Keratinocyte (primary cell): ENCODE data around the gene SPAG16. TPM values are rescaled to one million over a fixed set of nuclear protein-coding genes. Genes with fewer than 3 reads are reported as not detected.

Source experiments
- DNase-seq: peaks from one replicate; pipeline ENCODE4 v3.0.0-alpha.2; 2011; ENCODE audit warnings: low read depth, missing footprints, low spot score
- FAIRE-seq: peaks from 2 replicates; lab custom pipeline; 2011; peaks lifted over from hg19 to GRCh38; lab: Jason Lieb, UNC
- H2AFZ ChIP-seq: 2 replicates; pipeline ENCODE4 v1.6.0; 2012; ENCODE audit warnings: low read length, control low read depth, inconsistent platforms; ENCODE audit not compliant: control insufficient read depth
- H3K27ac ChIP-seq: 2 replicates; pipeline ENCODE4 v1.5.1; 2011; ENCODE audit warnings: low read length; ENCODE audit not compliant: control insufficient read depth, insufficient read depth
- H3K27me3 ChIP-seq: 3 replicates; pipeline ENCODE4 v1.6.0; 2011; ENCODE audit warnings: low read length; ENCODE audit not compliant: control insufficient read depth, insufficient read depth; ENCODE audit errors: extremely low read depth
- H3K36me3 ChIP-seq, 2 experiments: 2 replicates in 1 of 2; 3 replicates in 1 of 2; pipeline ENCODE4 v1.5.1; 2011; ENCODE audit warnings: low read length in 2 of 2, mild to moderate bottlenecking in 1 of 2; ENCODE audit not compliant: control insufficient read depth in 2 of 2, insufficient read depth in 2 of 2; ENCODE audit errors: extremely low read depth in 1 of 2
- H3K4me1 ChIP-seq: 3 replicates; pipeline ENCODE4 v1.5.1; 2011; ENCODE audit warnings: low read length; ENCODE audit not compliant: control insufficient read depth, insufficient read depth; ENCODE audit errors: extremely low read depth
- H3K4me2 ChIP-seq: 3 replicates; pipeline ENCODE4 v1.6.0; 2011; ENCODE audit warnings: low read depth, low read length; ENCODE audit not compliant: control insufficient read depth, insufficient read depth; ENCODE audit errors: extremely low read depth
- H3K4me3 ChIP-seq, 3 experiments: fragments of 200-600 bp in 1 of 3; sonication (generic) in 1 of 3; 2 replicates in 2 of 3; 3 replicates in 1 of 3; pipeline ENCODE4 v1.5.1; 2011 to 2016; ENCODE audit warnings: low read length in 3 of 3, mild to moderate bottlenecking in 3 of 3, control low read depth in 2 of 3, inconsistent platforms in 1 of 3, low read depth in 1 of 3, mixed read lengths in 1 of 3, mixed run types in 1 of 3, moderate library complexity in 1 of 3; ENCODE audit not compliant: control insufficient read depth in 2 of 3, insufficient read depth in 2 of 3; ENCODE audit errors: extremely low read depth in 1 of 3
- H3K79me2 ChIP-seq: 2 replicates; pipeline ENCODE4 v1.6.0; 2012; ENCODE audit warnings: low read length; ENCODE audit not compliant: control insufficient read depth, insufficient read depth
- H3K9ac ChIP-seq: 3 replicates; pipeline ENCODE4 v1.6.0; 2011; ENCODE audit warnings: low read length; ENCODE audit not compliant: control insufficient read depth, insufficient read depth; ENCODE audit errors: extremely low read depth
- H3K9me1 ChIP-seq: 3 replicates; pipeline ENCODE4 v1.6.0; 2011; ENCODE audit warnings: low read length; ENCODE audit not compliant: control insufficient read depth, insufficient read depth; ENCODE audit errors: extremely low read depth
- H3K9me3 ChIP-seq: 2 replicates; pipeline ENCODE4 v1.5.1; 2012; ENCODE audit warnings: low read depth, low read length; ENCODE audit not compliant: control insufficient read depth
- H4K20me1 ChIP-seq: 3 replicates; pipeline ENCODE4 v1.6.0; 2011; ENCODE audit warnings: low read length; ENCODE audit not compliant: control insufficient read depth, insufficient read depth; ENCODE audit errors: extremely low read depth
- CTCF ChIP-seq, 3 experiments: IDR thresholded peaks in 1 of 3; conservative IDR thresholded peaks in 1 of 3; optimal IDR thresholded peaks in 1 of 3; 2 replicates in 2 of 3; 3 replicates in 1 of 3; pipeline versions ENCODE3 to v1.5.1; 2011; ENCODE audit warnings: low read length in 3 of 3, mild to moderate bottlenecking in 3 of 3, moderate library complexity in 2 of 3, control low read depth in 1 of 3, inconsistent platforms in 1 of 3; ENCODE audit not compliant: insufficient read depth in 2 of 3; ENCODE audit errors: extremely low read depth in 1 of 3
- EZH2 ChIP-seq: IDR thresholded peaks from one replicate; pipeline ENCODE4 v1.6.1; 2012; ENCODE audit warnings: inconsistent platforms, mild to moderate bottlenecking, low read length, moderate library complexity
- dilution Hi-C: fragments of 300-500 bp; cut with MboI; formaldehyde crosslinking; loops from one replicate; pipeline ENCODE4 v1.7.0; 2020; ENCODE audit warnings: low sequenced_read_pairs; ENCODE audit not compliant: extremely low pct_ligation_motif_present
- polyA plus RNA-seq, 5 experiments: library from polyadenylated mRNA; depleted of rRNA in 3 of 5; stranded (reverse) in 3 of 5; stranded (forward) in 1 of 5; unstranded in 1 of 5; fragments of >200 nt; gene quantifications; 1 replicate in 1 of 5; 2 replicates in 3 of 5; 3 replicates in 1 of 5; pipeline versions ENCODE4 v1.2.1 to v1.2.3, GENCODE V29; 2011 to 2012; ENCODE audit warnings: missing spikeins in 2 of 5, low read depth in 1 of 5, low replicate concordance in 1 of 5

Gene SPAG16
- polyA plus RNA-seq, 1 donor (not counting 4 experiments of a cell fraction or from before 2014, with no cell fraction given), result 19.6 TPM

DNA sequence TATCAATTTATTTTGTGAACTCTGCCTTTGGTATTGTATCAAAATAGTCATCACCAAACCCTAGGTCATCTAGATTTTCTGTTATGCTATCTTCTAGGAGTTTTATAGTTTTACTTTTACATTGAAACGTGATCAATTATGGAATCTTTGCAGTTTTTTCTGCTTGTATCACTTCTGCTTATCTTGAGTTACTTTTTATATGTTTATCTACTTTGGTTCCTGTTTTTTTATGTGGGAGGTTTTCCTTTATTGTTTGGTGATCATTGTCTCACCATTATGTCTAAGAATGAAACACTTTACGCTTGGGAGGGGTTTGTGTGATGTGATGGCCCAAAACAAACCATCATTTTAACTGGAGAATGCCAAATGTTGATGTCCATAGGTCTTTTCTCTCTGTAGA is 261.2 kb downstream of the SPAG16 start:
- Histone ChIP-seq H3K4me3 (no peak overlapping the region), H3K36me3 (no peaks in the 10 kb centered on the region), H3K4me2 (no peak overlapping the region), H2AFZ (no peak overlapping the region), H4K20me1 (no peaks in the 10 kb centered on the region), H3K27me3 (no peaks in the 10 kb centered on the region), H3K79me2 (no peaks in the 10 kb centered on the region), H3K9me1 (no peaks in the 10 kb centered on the region), H3K9ac (no peak overlapping the region), H3K9me3 (no peaks in the 10 kb centered on the region), H3K4me1 (no peaks in the 10 kb centered on the region), H3K27ac (no peak overlapping the region)
- dilution Hi-C loops, result no loop called here
- DNase-seq (no peak), FAIRE-seq (no peak)
- TF ChIP-seq EZH2 (no peak), CTCF (optimal IDR thresholded peaks at IDR 0.05 in 1 of 3, IDR thresholded peaks at IDR 0.05 in 1 of 3, conservative IDR thresholded peaks at IDR 0.05 in 1 of 3; ENCODE audit: extremely low read depth in 1 of 3, insufficient read depth in 2 of 3, low read length in 3 of 3) (no peak)

DNA sequence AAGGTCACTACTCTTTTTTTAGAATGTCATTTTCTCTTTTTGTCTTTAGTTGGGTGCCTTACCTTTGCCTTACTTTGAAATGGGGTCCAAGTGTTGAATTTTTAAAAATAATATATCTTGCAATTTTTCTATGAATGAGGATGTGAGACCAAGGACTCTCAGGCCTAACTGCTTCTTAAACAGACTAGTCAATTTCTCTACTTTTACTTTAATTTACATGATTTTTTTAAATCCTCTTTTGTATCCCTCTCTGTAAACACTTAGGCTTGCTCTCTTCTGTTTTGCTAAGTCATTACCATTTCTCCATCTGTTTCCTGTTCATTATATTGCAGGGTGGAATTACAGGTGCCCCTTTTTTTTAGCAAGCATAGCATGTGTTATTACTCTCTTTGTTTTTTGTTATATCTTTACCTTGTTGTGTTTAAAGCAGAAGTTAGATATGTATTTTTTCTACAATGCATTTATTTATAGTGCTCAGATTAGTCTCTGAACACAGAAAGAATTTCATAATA is 261.8 kb downstream of the SPAG16 start:
- H3K36me3 ChIP-seq, result no peaks in the 10 kb centered on the region
- no peak overlapping the region for H3K9ac ChIP-seq
- DNase-seq (no peak), FAIRE-seq (no peak)
- H4K20me1 ChIP-seq, result no peaks in the 10 kb centered on the region
- H2AFZ ChIP-seq, result no peak overlapping the region
- H3K9me3 ChIP-seq, result no peaks in the 10 kb centered on the region
- H3K9me1 ChIP-seq, result no peaks in the 10 kb centered on the region
- no peak overlapping the region for H3K4me2 ChIP-seq
- no peak overlapping the region for H3K4me3 ChIP-seq
- no peaks in the 10 kb centered on the region for H3K4me1 ChIP-seq
- H3K27me3 ChIP-seq, result no peaks in the 10 kb centered on the region
- H3K27ac ChIP-seq, result no peak overlapping the region
- H3K79me2 ChIP-seq, result no peaks in the 10 kb centered on the region
- dilution Hi-C loops, result no loop called here
- TF ChIP-seq CTCF (optimal IDR thresholded peaks at IDR 0.05 in 1 of 3, IDR thresholded peaks at IDR 0.05 in 1 of 3, conservative IDR thresholded peaks at IDR 0.05 in 1 of 3; ENCODE audit: extremely low read depth in 1 of 3, insufficient read depth in 2 of 3, low read length in 3 of 3) (no peak), EZH2 (no peak)
